Smooth muscle cell of the brain vasculature (primary cell): ENCODE data around the gene PTPN9.
"Not testable (repeated sequence)": the region's sequence is repeated elsewhere in the genome, so short reads cannot be mapped to it uniquely, and the experiment has no call there.

ENCODE experiments used
- DNase-seq: peaks from one replicate; pipeline ENCODE4 v3.0.0-alpha.2; 2012; ENCODE audit warnings: low read depth, low spot score

The PTPN9 gene

GRCh38 chr15:75453703-75454470 is 125.2 kb downstream of the PTPN9 start:
- peak; percentile 100 for DNase-seq

GRCh38 chr15:75452865-75453702 is 126.0 kb downstream of the PTPN9 start:
- no peak for DNase-seq

GRCh38 chr15:75452364-75452864 is 126.7 kb downstream of the PTPN9 start:
- peak; percentile 41 for DNase-seq

- peak; percentile 100 for DNase-seq
Observed at GRCh38 chr15:75451674-75452363, 127.3 kb downstream of the PTPN9 start, which contains the start of gene SIN3A. TSS of gene SIN3A (minus strand) at chr15:75451690. CDS start at chr15:75430375, 21,315 bp downstream.

GRCh38 chr15:75451202-75451673 is 127.9 kb downstream of the PTPN9 start:
- DNase-seq: no peak

- DNase-seq: peak; percentile 93
Observed at GRCh38 chr15:75450307-75451201, 128.6 kb downstream of the PTPN9 start.

GRCh38 chr15:75449585-75450306 is 129.4 kb downstream of the PTPN9 start:
- DNase-seq: no peak

- not testable (repeated sequence) for DNase-seq
Observed at GRCh38 chr15:75448171-75448570, 130.9 kb downstream of the PTPN9 start.

- no peak for DNase-seq
Observed at GRCh38 chr15:75446151-75446550, 133.0 kb downstream of the PTPN9 start.

- not testable (repeated sequence) for DNase-seq
Observed at GRCh38 chr15:75445324-75445723, 133.8 kb downstream of the PTPN9 start.

GRCh38 chr15:75443972-75444453 is 135.1 kb downstream of the PTPN9 start:
- DNase-seq: not testable (repeated sequence)

- DNase-seq: no peak
Observed at GRCh38 chr15:75437721-75438120, 141.4 kb downstream of the PTPN9 start.

GRCh38 chr15:75436881-75437280 is 142.2 kb downstream of the PTPN9 start:
- no peak for DNase-seq

- no peak for DNase-seq
Observed at GRCh38 chr15:75431682-75432081, 147.4 kb downstream of the PTPN9 start.

GRCh38 chr15:75431270-75431669 is 147.8 kb downstream of the PTPN9 start:
- no peak for DNase-seq

- no peak for DNase-seq
Observed at GRCh38 chr15:75430259-75430658, 148.9 kb downstream of the PTPN9 start.

GRCh38 chr15:75428152-75428551 is 151.0 kb downstream of the PTPN9 start:
- no peak for DNase-seq

- DNase-seq: no peak
Observed at GRCh38 chr15:75425966-75426500, 153.1 kb downstream of the PTPN9 start.

GRCh38 chr15:75422554-75422953 is 156.6 kb downstream of the PTPN9 start:
- DNase-seq: no peak
